GM23338 (cell line): ENCODE measurements around the gene GADD45GIP1. TPM values are rescaled to one million over a fixed set of nuclear protein-coding genes. Genes with fewer than 3 reads are reported as not detected.

Source experiments
- ATAC-seq: fragments of 200-7000 bp; cut with Tn5 transposase; 3 replicates; pipeline ENCODE4 v1.9.1; 2020
- DNase-seq: peaks from one replicate; pipeline ENCODE4 v3.0.0-alpha.2; 2015; ENCODE audit warnings: low spot score
- H2AFZ ChIP-seq: fragments of 200-600 bp; sonication (generic); 2 replicates; pipeline ENCODE4 v1.8.0; 2016; ENCODE audit warnings: antibody characterized with exemption, mild to moderate bottlenecking, moderate library complexity
- H3F3A ChIP-seq: fragments of 200-600 bp; sonication (generic); replicated peaks from 2 replicates; pipeline ENCODE4 v1.8.0; 2017; ENCODE audit warnings: antibody characterized with exemption, mixed run types, low read depth
- H3K27ac ChIP-seq: fragments of 200-600 bp; sonication (generic); 2 replicates; pipeline ENCODE4 v1.6.1; 2016; ENCODE audit warnings: low read depth
- H3K27me3 ChIP-seq: fragments of 200-600 bp; sonication (generic); 2 replicates; pipeline ENCODE4 v1.8.0; 2016; ENCODE audit warnings: mild to moderate bottlenecking, mixed run types, moderate library complexity; ENCODE audit not compliant: insufficient read depth
- H3K36me3 ChIP-seq: fragments of 200-600 bp; sonication (generic); 2 replicates; pipeline ENCODE4 v1.8.0; 2016; ENCODE audit warnings: mild to moderate bottlenecking; ENCODE audit not compliant: insufficient read depth
- H3K4me1 ChIP-seq: fragments of 200-600 bp; sonication (generic); 2 replicates; pipeline ENCODE4 v1.8.0; 2016; ENCODE audit warnings: mild to moderate bottlenecking, moderate library complexity; ENCODE audit not compliant: insufficient read depth
- H3K4me2 ChIP-seq: fragments of 200-600 bp; sonication (generic); 2 replicates; pipeline ENCODE4 v1.7.1; 2017; ENCODE audit warnings: mixed run types
- H3K4me3 ChIP-seq: fragments of 200-600 bp; sonication (generic); 2 replicates; pipeline ENCODE4 v1.6.1; 2016; ENCODE audit warnings: mixed run types
- H3K79me2 ChIP-seq: fragments of 200-600 bp; sonication (generic); replicated peaks from 2 replicates; pipeline ENCODE4 v1.8.0; 2017; ENCODE audit warnings: mild to moderate bottlenecking; ENCODE audit not compliant: insufficient read depth
- H3K9me2 ChIP-seq: fragments of 200-600 bp; sonication (generic); 2 replicates; pipeline ENCODE4 v1.8.0; 2017; ENCODE audit not compliant: insufficient read depth
- H4K20me1 ChIP-seq: fragments of 200-600 bp; sonication (generic); replicated peaks from 2 replicates; pipeline ENCODE4 v1.8.0; 2017; ENCODE audit warnings: mild to moderate bottlenecking; ENCODE audit not compliant: insufficient read depth
- H3K27ac Mint-ChIP-seq: 2 replicates; pipeline ENCODE4 v1.8.0; 2020; ENCODE audit warnings: inconsistent platforms, mild to moderate bottlenecking, moderate library complexity, mixed read lengths
- H3K27me3 Mint-ChIP-seq: 3 replicates; pipeline ENCODE4 v1.8.0; 2022; ENCODE audit warnings: low read depth, mild to moderate bottlenecking, moderate library complexity, mixed read lengths, inconsistent platforms; ENCODE audit not compliant: insufficient read depth, poor library complexity
- H3K36me3 Mint-ChIP-seq: 3 replicates; pipeline ENCODE4 v1.8.0; 2021; ENCODE audit warnings: low read depth, mild to moderate bottlenecking, inconsistent platforms, moderate library complexity, mixed read lengths
- H3K4me1 Mint-ChIP-seq: 3 replicates; pipeline ENCODE4 v1.8.0; 2020; ENCODE audit warnings: mild to moderate bottlenecking, inconsistent platforms, mixed read lengths
- H3K4me3 Mint-ChIP-seq: 3 replicates; pipeline ENCODE4 v1.8.0; 2021; ENCODE audit warnings: moderate library complexity, mild to moderate bottlenecking, inconsistent platforms, mixed read lengths
- H3K9me3 Mint-ChIP-seq: 3 replicates; pipeline ENCODE4 v1.8.0; 2020; ENCODE audit warnings: moderate library complexity, mild to moderate bottlenecking, inconsistent platforms, mixed read lengths
- CREB1 ChIP-seq: fragments of 250-450 bp; sonication (Bioruptor Pico); IDR thresholded peaks from 2 replicates; pipeline ENCODE4 v1.5.0; 2020; ENCODE audit warnings: low read depth, mild to moderate bottlenecking, moderate library complexity
- CTCF ChIP-seq, 2 experiments: fragments of 200-600 bp in 1 of 2; sonication (generic) in 1 of 2; conservative IDR thresholded peaks; 2 replicates each; pipeline versions ENCODE4 v1.5.1 to v1.6.1; 2016 to 2017; ENCODE audit warnings: antibody characterized with exemption in 2 of 2, low read depth in 2 of 2, mild to moderate bottlenecking in 2 of 2, moderate library complexity in 1 of 2
- EZH2 ChIP-seq: fragments of 200-600 bp; sonication (generic); IDR thresholded peaks from one replicate; pipeline ENCODE4 v1.8.0; 2017; ENCODE audit warnings: antibody characterized with exemption, mild to moderate bottlenecking, low read depth; ENCODE audit not compliant: unreplicated experiment
- EZH2phosphoT487 ChIP-seq: fragments of 200-600 bp; sonication (generic); IDR thresholded peaks from one replicate; pipeline ENCODE4 v1.8.1; 2018; ENCODE audit warnings: antibody characterized with exemption; ENCODE audit not compliant: unreplicated experiment
- JUNB ChIP-seq: IDR thresholded peaks from one replicate; pipeline ENCODE4 v1.6.1; 2016; ENCODE audit warnings: antibody characterized with exemption; ENCODE audit not compliant: unreplicated experiment
- NANOG ChIP-seq: IDR thresholded peaks from 2 replicates; pipeline ENCODE4 v1.6.1; 2016; ENCODE audit warnings: antibody characterized with exemption, borderline replicate concordance
- POLR2AphosphoS5 ChIP-seq: IDR thresholded peaks from 2 replicates; pipeline ENCODE4 v1.6.1; 2016; ENCODE audit warnings: antibody characterized with exemption, low read depth
- STAT1 ChIP-seq: IDR thresholded peaks from one replicate; pipeline ENCODE4 v1.6.1; 2016; ENCODE audit warnings: antibody characterized with exemption; ENCODE audit not compliant: unreplicated experiment
- ZNF114 ChIP-seq: fragments of 250-450 bp; sonication (Bioruptor Pico); IDR thresholded peaks from 2 replicates; pipeline ENCODE4 v1.5.0; 2020; ENCODE audit warnings: mild to moderate bottlenecking, moderate library complexity
- ZNF331 ChIP-seq: fragments of 250-450 bp; sonication (Bioruptor Pico); IDR thresholded peaks from 2 replicates; pipeline ENCODE4 v1.5.0; 2020; ENCODE audit warnings: low read depth, mild to moderate bottlenecking, moderate library complexity
- ZNF462 ChIP-seq: fragments of 250-450 bp; sonication (Bioruptor Pico); IDR thresholded peaks from 2 replicates; pipeline ENCODE4 v1.5.0; 2020; ENCODE audit warnings: mild to moderate bottlenecking, moderate library complexity
- polyA plus RNA-seq: library from polyadenylated mRNA; unstranded; fragments of >200 nt; fragmentation: Nextera tagmentation; extraction: Ambion mirVana; gene quantifications from 2 replicates; pipeline ENCODE4 v1.2.1, GENCODE V29; 2016
- total RNA-seq: library from RNA; depleted of rRNA; stranded (reverse); fragments of >200 nt; shearing (Covaris generic); gene quantifications from 2 replicates; pipeline ENCODE4 v1.2.3, GENCODE V29; 2014
- TF ChIP-seq, protein P1 (sequence below): IDR thresholded peaks from one replicate; pipeline ENCODE4 v1.6.1; 2018; ENCODE audit warnings: antibody characterized with exemption; ENCODE audit not compliant: unreplicated experiment
- TF ChIP-seq, protein P2 (sequence below): IDR thresholded peaks from 2 replicates; pipeline ENCODE4 v1.6.1; 2016; ENCODE audit warnings: antibody characterized with exemption

GADD45GIP1 gene
- total and polyA plus RNA-seq, 2 experiments from 2014 or later, result 63.9 to 255 TPM

- Histone ChIP-seq H3K9me2 (no peaks in the 10 kb centered on the region), H4K20me1 (peaks cover 25% of the 10 kb centered on the region), H3K36me3 (peaks cover 50% of the 10 kb centered on the region), H3F3A (peaks cover 54% of the 10 kb centered on the region), H3K79me2 (peaks cover 29% of the 10 kb centered on the region), H3K27ac (peak within 1 kb of the TSS; percentile 98), H3K4me1 (peaks cover 14% of the 10 kb centered on the region), H3K27me3 (no peaks in the 10 kb centered on the region), H3K4me2 (peak within 1 kb of the TSS; percentile 82), H2AFZ (no peak within 1 kb of the TSS), H3K4me3 (peak within 1 kb of the TSS; percentile 77)
- Mint-ChIP-seq H3K27me3 (peaks cover 31% of the 10 kb centered on the region), H3K4me3 (peak within 1 kb of the TSS; percentile 95), H3K27ac (peak within 1 kb of the TSS; percentile 99), H3K9me3 (no peaks in the 10 kb centered on the region; the same call in 2 of the 3 replicates), H3K4me1 (peaks cover 15% of the 10 kb centered on the region), H3K36me3 (peaks cover 88% of the 10 kb centered on the region)
- DNase-seq (peak; percentile 99), ATAC-seq (peak; percentile 80)
- TF ChIP-seq NANOG (no peak), JUNB (no peak), POLR2AphosphoS5 (peak; percentile 80), CREB1 (CRISPR knock-in tag) (peak; percentile 100), EZH2 (no peak), ZNF331 (CRISPR knock-in tag) (0 out of 2 replicates have a peak, but pooled peaks have one; percentile 16), ZNF114 (CRISPR knock-in tag) (no peak), CTCF (conservative IDR thresholded peaks at IDR 0.05; ENCODE audit: low read depth in 2 of 2) (no peak), ZNF462 (CRISPR knock-in tag) (no peak), EZH2phosphoT487 (no peak), STAT1 (no peak)
- TF ChIP-seq, protein P1, sequence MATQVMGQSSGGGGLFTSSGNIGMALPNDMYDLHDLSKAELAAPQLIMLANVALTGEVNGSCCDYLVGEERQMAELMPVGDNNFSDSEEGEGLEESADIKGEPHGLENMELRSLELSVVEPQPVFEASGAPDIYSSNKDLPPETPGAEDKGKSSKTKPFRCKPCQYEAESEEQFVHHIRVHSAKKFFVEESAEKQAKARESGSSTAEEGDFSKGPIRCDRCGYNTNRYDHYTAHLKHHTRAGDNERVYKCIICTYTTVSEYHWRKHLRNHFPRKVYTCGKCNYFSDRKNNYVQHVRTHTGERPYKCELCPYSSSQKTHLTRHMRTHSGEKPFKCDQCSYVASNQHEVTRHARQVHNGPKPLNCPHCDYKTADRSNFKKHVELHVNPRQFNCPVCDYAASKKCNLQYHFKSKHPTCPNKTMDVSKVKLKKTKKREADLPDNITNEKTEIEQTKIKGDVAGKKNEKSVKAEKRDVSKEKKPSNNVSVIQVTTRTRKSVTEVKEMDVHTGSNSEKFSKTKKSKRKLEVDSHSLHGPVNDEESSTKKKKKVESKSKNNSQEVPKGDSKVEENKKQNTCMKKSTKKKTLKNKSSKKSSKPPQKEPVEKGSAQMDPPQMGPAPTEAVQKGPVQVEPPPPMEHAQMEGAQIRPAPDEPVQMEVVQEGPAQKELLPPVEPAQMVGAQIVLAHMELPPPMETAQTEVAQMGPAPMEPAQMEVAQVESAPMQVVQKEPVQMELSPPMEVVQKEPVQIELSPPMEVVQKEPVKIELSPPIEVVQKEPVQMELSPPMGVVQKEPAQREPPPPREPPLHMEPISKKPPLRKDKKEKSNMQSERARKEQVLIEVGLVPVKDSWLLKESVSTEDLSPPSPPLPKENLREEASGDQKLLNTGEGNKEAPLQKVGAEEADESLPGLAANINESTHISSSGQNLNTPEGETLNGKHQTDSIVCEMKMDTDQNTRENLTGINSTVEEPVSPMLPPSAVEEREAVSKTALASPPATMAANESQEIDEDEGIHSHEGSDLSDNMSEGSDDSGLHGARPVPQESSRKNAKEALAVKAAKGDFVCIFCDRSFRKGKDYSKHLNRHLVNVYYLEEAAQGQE, result no peak
- TF ChIP-seq, protein P2, sequence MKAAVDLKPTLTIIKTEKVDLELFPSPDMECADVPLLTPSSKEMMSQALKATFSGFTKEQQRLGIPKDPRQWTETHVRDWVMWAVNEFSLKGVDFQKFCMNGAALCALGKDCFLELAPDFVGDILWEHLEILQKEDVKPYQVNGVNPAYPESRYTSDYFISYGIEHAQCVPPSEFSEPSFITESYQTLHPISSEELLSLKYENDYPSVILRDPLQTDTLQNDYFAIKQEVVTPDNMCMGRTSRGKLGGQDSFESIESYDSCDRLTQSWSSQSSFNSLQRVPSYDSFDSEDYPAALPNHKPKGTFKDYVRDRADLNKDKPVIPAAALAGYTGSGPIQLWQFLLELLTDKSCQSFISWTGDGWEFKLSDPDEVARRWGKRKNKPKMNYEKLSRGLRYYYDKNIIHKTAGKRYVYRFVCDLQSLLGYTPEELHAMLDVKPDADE, result peak; percentile 80
These were observed 11.4 kb downstream of the GADD45GIP1 start, which contains the start of gene RAD23A for GRCh38 chr19:12945479-12946091. RAD23A (plus strand) TSS chr19:12945862; CDS start chr19:12945949, 87 bp downstream.
